ENCODE data around the gene GAREM1. TPM values are rescaled to one million over a fixed set of nuclear protein-coding genes. Genes with fewer than 3 reads are reported as not detected.

Gene GAREM1
- total and polyA plus RNA-seq, 2 experiments from 2014 or later = 6.9 to 7.1 TPM

GRCh38 chr18:32337821-32338220 is 132.9 kb downstream of the GAREM1 start:
- no peaks in the 10 kb centered on the region for H3K36me3 ChIP-seq (replicated peaks; ENCODE audit: insufficient read depth, low read depth)
- no peaks in the 10 kb centered on the region for H3K79me2 ChIP-seq
- no peak overlapping the region for H2AFZ ChIP-seq
- 92% methylated on average over 8 of the region's 8 CpGs for WGBS (ENCODE audit: low lambda C conversion rate, missing lambda C conversion rate)
- H3K27ac ChIP-seq = no peak overlapping the region
- H3K9me3 ChIP-seq (ENCODE audit: low read depth) = no peaks in the 10 kb centered on the region
- no peak overlapping the region for H3K4me2 ChIP-seq
- TF ChIP-seq, protein P1, sequence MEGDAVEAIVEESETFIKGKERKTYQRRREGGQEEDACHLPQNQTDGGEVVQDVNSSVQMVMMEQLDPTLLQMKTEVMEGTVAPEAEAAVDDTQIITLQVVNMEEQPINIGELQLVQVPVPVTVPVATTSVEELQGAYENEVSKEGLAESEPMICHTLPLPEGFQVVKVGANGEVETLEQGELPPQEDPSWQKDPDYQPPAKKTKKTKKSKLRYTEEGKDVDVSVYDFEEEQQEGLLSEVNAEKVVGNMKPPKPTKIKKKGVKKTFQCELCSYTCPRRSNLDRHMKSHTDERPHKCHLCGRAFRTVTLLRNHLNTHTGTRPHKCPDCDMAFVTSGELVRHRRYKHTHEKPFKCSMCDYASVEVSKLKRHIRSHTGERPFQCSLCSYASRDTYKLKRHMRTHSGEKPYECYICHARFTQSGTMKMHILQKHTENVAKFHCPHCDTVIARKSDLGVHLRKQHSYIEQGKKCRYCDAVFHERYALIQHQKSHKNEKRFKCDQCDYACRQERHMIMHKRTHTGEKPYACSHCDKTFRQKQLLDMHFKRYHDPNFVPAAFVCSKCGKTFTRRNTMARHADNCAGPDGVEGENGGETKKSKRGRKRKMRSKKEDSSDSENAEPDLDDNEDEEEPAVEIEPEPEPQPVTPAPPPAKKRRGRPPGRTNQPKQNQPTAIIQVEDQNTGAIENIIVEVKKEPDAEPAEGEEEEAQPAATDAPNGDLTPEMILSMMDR (IDR thresholded peaks at IDR 0.05; ENCODE audit: poor library complexity) = no peak
- TF ChIP-seq EZH2phosphoT487 (IDR thresholded peaks at IDR 0.05; ENCODE audit: low read depth, severe bottlenecking, unreplicated experiment) = no peak
- no peak for TF ChIP-seq EZH2 (IDR thresholded peaks at IDR 0.05; ENCODE audit: borderline replicate concordance)
- no peaks in the 10 kb centered on the region for H3K4me1 ChIP-seq (ENCODE audit: insufficient read depth)
- H3K4me3 ChIP-seq = no peak overlapping the region
- no peaks in the 10 kb centered on the region for H3K9me2 ChIP-seq (replicated peaks; ENCODE audit: insufficient read depth)
- H3K27me3 ChIP-seq = no peaks in the 10 kb centered on the region
- DNase-seq (ENCODE audit: low spot score) = no peak
- H4K20me1 ChIP-seq (ENCODE audit: insufficient read depth, poor library complexity, severe bottlenecking) = no peaks in the 10 kb centered on the region

- Histone ChIP-seq H3K4me1 (ENCODE audit: insufficient read depth) (no peaks in the 10 kb centered on the region), H3K4me2 (no peak overlapping the region), H2AFZ (no peak overlapping the region), H3K27me3 (no peaks in the 10 kb centered on the region), H3K9me2 (replicated peaks; ENCODE audit: insufficient read depth) (no peaks in the 10 kb centered on the region), H3K9me3 (ENCODE audit: low read depth) (no peaks in the 10 kb centered on the region), H3K79me2 (no peaks in the 10 kb centered on the region), H3K36me3 (replicated peaks; ENCODE audit: insufficient read depth, low read depth) (no peaks in the 10 kb centered on the region), H4K20me1 (ENCODE audit: insufficient read depth, poor library complexity, severe bottlenecking) (no peaks in the 10 kb centered on the region), H3K27ac (no peak overlapping the region), H3K4me3 (no peak overlapping the region)
- DNase-seq (ENCODE audit: low spot score) = no peak
- TF ChIP-seq, protein P1 (IDR thresholded peaks at IDR 0.05; ENCODE audit: poor library complexity) = no peak
- TF ChIP-seq EZH2 (IDR thresholded peaks at IDR 0.05; ENCODE audit: borderline replicate concordance) = no peak
- TF ChIP-seq EZH2phosphoT487 (IDR thresholded peaks at IDR 0.05; ENCODE audit: low read depth, severe bottlenecking, unreplicated experiment) = no peak
- WGBS (ENCODE audit: low lambda C conversion rate, missing lambda C conversion rate) = 75% methylated on average over 7 of the region's 7 CpGs
These were observed 133.3 kb downstream of the GAREM1 start for GRCh38 chr18:32337347-32337746.

- H3K27me3 ChIP-seq = no peaks in the 10 kb centered on the region
- H3K27ac ChIP-seq = no peak overlapping the region
- H3K4me3 ChIP-seq = no peak overlapping the region
- no peaks in the 10 kb centered on the region for H3K9me3 ChIP-seq (ENCODE audit: low read depth)
- H4K20me1 ChIP-seq (ENCODE audit: insufficient read depth, poor library complexity, severe bottlenecking) = no peaks in the 10 kb centered on the region
- no peaks in the 10 kb centered on the region for H3K36me3 ChIP-seq (replicated peaks; ENCODE audit: insufficient read depth, low read depth)
- 84% methylated on average over 4 of the region's 4 CpGs for WGBS (ENCODE audit: low lambda C conversion rate, missing lambda C conversion rate)
- H3K4me2 ChIP-seq = no peak overlapping the region
- DNase-seq (ENCODE audit: low spot score) = no peak
- TF ChIP-seq, protein P1 (IDR thresholded peaks at IDR 0.05; ENCODE audit: poor library complexity) = no peak
- TF ChIP-seq EZH2 (IDR thresholded peaks at IDR 0.05; ENCODE audit: borderline replicate concordance) (no peak), EZH2phosphoT487 (IDR thresholded peaks at IDR 0.05; ENCODE audit: low read depth, severe bottlenecking, unreplicated experiment) (no peak)
- no peaks in the 10 kb centered on the region for H3K4me1 ChIP-seq (ENCODE audit: insufficient read depth)
- H2AFZ ChIP-seq = no peak overlapping the region
- no peaks in the 10 kb centered on the region for H3K9me2 ChIP-seq (replicated peaks; ENCODE audit: insufficient read depth)
- H3K79me2 ChIP-seq = no peaks in the 10 kb centered on the region
These were observed 135.5 kb downstream of the GAREM1 start for GRCh38 chr18:32335228-32335627.

GRCh38 chr18:32333781-32334180 is 136.9 kb downstream of the GAREM1 start:
- Histone ChIP-seq H3K36me3 (replicated peaks; ENCODE audit: insufficient read depth, low read depth) (no peaks in the 10 kb centered on the region), H3K4me3 (no peak overlapping the region), H3K27ac (no peak overlapping the region), H3K9me2 (replicated peaks; ENCODE audit: insufficient read depth) (no peaks in the 10 kb centered on the region), H3K4me1 (ENCODE audit: insufficient read depth) (no peaks in the 10 kb centered on the region), H3K9me3 (ENCODE audit: low read depth) (no peaks in the 10 kb centered on the region), H3K27me3 (no peaks in the 10 kb centered on the region), H3K79me2 (no peaks in the 10 kb centered on the region), H3K4me2 (no peak overlapping the region), H2AFZ (no peak overlapping the region), H4K20me1 (ENCODE audit: insufficient read depth, poor library complexity, severe bottlenecking) (no peaks in the 10 kb centered on the region)
- WGBS (ENCODE audit: low lambda C conversion rate, missing lambda C conversion rate) = 84% methylated on average over 7 of the region's 7 CpGs
- TF ChIP-seq EZH2 (IDR thresholded peaks at IDR 0.05; ENCODE audit: borderline replicate concordance) (no peak), EZH2phosphoT487 (IDR thresholded peaks at IDR 0.05; ENCODE audit: low read depth, severe bottlenecking, unreplicated experiment) (no peak)
- TF ChIP-seq, protein P1 (IDR thresholded peaks at IDR 0.05; ENCODE audit: poor library complexity) = no peak
- no peak for DNase-seq (ENCODE audit: low spot score)
